Measurements from ENCODE around the gene ARF6. TPM values are rescaled to one million over a fixed set of nuclear protein-coding genes. Genes with fewer than 3 reads are reported as not detected.
A peak's percentile ranks its signal among the peaks of the same experiment; 100 is the strongest.
"Not testable (repeated sequence)": the region's sequence is repeated elsewhere in the genome, so short reads cannot be mapped to it uniquely, and the experiment has no call there.

ARF6 gene
- total and polyA plus RNA-seq, 10 of the 15 experiments (the other 5 are each of a cell fraction or from before 2014, with no cell fraction given): 46.8 to 128 (median 71.9) TPM

GRCh38 chr14:49894214-49895107, 1.6 kb downstream of the ARF6 start:
- DNase-seq (ENCODE audit: low read depth, low spot score); H2AFZ ChIP-seq (ENCODE audit: control insufficient read depth, low read depth, low read length); H3K4me1 ChIP-seq (ENCODE audit: control insufficient read depth, insufficient read depth, low read length); FAIRE-seq; H3K27me3 ChIP-seq (replicated peaks in 1 of 2; ENCODE audit: control insufficient read depth in 2 of 2, insufficient read depth in 2 of 2, low read length in 1 of 2); H3K9me3 ChIP-seq (replicated peaks; ENCODE audit: control insufficient read depth, insufficient read depth, low read length); H4K20me1 ChIP-seq (ENCODE audit: control insufficient read depth, insufficient read depth); BruUV-seq (replicated peaks); H3K36me3 ChIP-seq (ENCODE audit: control insufficient read depth in 2 of 2, insufficient read depth in 2 of 2, low read length in 1 of 2); in situ Hi-C loops (cut with MboI); ATAC-seq: not testable (repeated sequence)
- under 1% methylated on average over 7 of the region's 8 CpGs for WGBS (ENCODE audit: insufficient coverage, insufficient replicate concordance, low lambda C conversion rate, missing lambda C conversion rate)
- Histone ChIP-seq H3K27ac (ENCODE audit: control insufficient read depth, insufficient read depth) (peak overlapping the region; percentile 100), H3K4me2 (ENCODE audit: control insufficient read depth, insufficient read depth) (peak overlapping the region; percentile 54), H3K4me3 (peak overlapping the region; percentile 97), H3K79me2 (ENCODE audit: control insufficient read depth, insufficient read depth, low read length) (peaks cover 75% of the 10 kb centered on the region), H3K9ac (ENCODE audit: control insufficient read depth, insufficient read depth, low read length) (peak overlapping the region; percentile 100)
- SMC1A ChIA-PET (ENCODE audit: uncharacterized antibody, unreplicated experiment): interaction anchor here (1.4 to 2.1 kb wide), 9 partner anchors 15 to 210 kb away, joined by 3 to 18 read pairs (median 6); no protein-coding TSS in a partner anchor
- intact Hi-C loops (cut with micrococcal nuclease; ENCODE audit: unreplicated experiment): loop anchor here (1.0 kb wide), 1 partner anchor 109 kb away; no protein-coding TSS in a partner anchor
- RAD21 ChIA-PET (ENCODE audit: unreplicated experiment): interaction anchor here (0.8 to 2.6 kb wide), 8 partner anchors 32 to 169 kb away, joined by 3 to 20 read pairs (median 6); no protein-coding TSS in a partner anchor
- POLR2A ChIA-PET: interaction anchor here (0.6 to 3.9 kb wide), 5 partner anchors 25 to 168 kb away, joined by 3 to 36 read pairs (median 5); no protein-coding TSS in a partner anchor
- CTCF ChIA-PET: interaction anchor here (0.7 to 3.1 kb wide), 3 partner anchors 27 to 210 kb away, joined by 3 to 16 read pairs (median 3); no protein-coding TSS in a partner anchor
- TF ChIP-seq BACH1 (IDR thresholded peaks at IDR 0.05; ENCODE audit: borderline replicate concordance) (0 out of 2 replicates have a peak, but pooled peaks have one; percentile 28), POLR2AphosphoS5 (IDR thresholded peaks at IDR 0.05; ENCODE audit: low read length) (0 out of 2 replicates have a peak, but pooled peaks have one; percentile 12)

GRCh38 chr14:49895480-49895879, 2.6 kb downstream of the ARF6 start:
- peak overlapping the region; percentile 100 for H3K9ac ChIP-seq (ENCODE audit: control insufficient read depth, insufficient read depth, low read length)
- H3K4me3 ChIP-seq: peak overlapping the region; percentile 97
- BruUV-seq (replicated peaks): no TSS peak
- in situ Hi-C loops (cut with MboI): no loop called here
- POLR2A ChIA-PET: interaction anchor here (0.7 to 1.2 kb wide), 7 partner anchors 25 to 167 kb away, joined by 3 to 5 read pairs (median 3); no protein-coding TSS in a partner anchor
- no peaks in the 10 kb centered on the region; a peak in 1 of 4 replicates for H3K36me3 ChIP-seq (ENCODE audit: control insufficient read depth in 2 of 2, insufficient read depth in 2 of 2, low read length in 1 of 2)
- no peaks in the 10 kb centered on the region for H4K20me1 ChIP-seq (ENCODE audit: control insufficient read depth, insufficient read depth)
- peaks cover 5% of the 10 kb centered on the region for H3K4me1 ChIP-seq (ENCODE audit: control insufficient read depth, insufficient read depth, low read length)
- H3K27ac ChIP-seq (ENCODE audit: control insufficient read depth, insufficient read depth): peak overlapping the region; percentile 100
- FAIRE-seq (no peak), ATAC-seq (no peak), DNase-seq (ENCODE audit: low read depth, low spot score) (no peak)
- H3K9me3 ChIP-seq (replicated peaks; ENCODE audit: control insufficient read depth, insufficient read depth, low read length): no peaks in the 10 kb centered on the region
- H3K79me2 ChIP-seq (ENCODE audit: control insufficient read depth, insufficient read depth, low read length): peaks cover 81% of the 10 kb centered on the region
- TF ChIP-seq ZNF24 (IDR thresholded peaks at IDR 0.05) (peak; percentile 95), SMARCA5 (IDR thresholded peaks at IDR 0.05) (no peak)
- intact Hi-C loops (cut with micrococcal nuclease; ENCODE audit: unreplicated experiment): loop anchor here (1.0 kb wide), 1 partner anchor 108 kb away; no protein-coding TSS in a partner anchor
- no peak overlapping the region for H2AFZ ChIP-seq (ENCODE audit: control insufficient read depth, low read depth, low read length)
- SMC1A ChIA-PET (ENCODE audit: uncharacterized antibody, unreplicated experiment): interaction anchor here (0.8 to 1.9 kb wide), 17 partner anchors 16 to 208 kb away, joined by 3 to 18 read pairs (median 5); no protein-coding TSS in a partner anchor
- H3K27me3 ChIP-seq (replicated peaks in 1 of 2; ENCODE audit: control insufficient read depth in 2 of 2, insufficient read depth in 2 of 2, low read length in 1 of 2): no peaks in the 10 kb centered on the region
- RAD21 ChIA-PET (ENCODE audit: unreplicated experiment): interaction anchor here (0.8 to 1.8 kb wide), 10 partner anchors 27 to 209 kb away, joined by 3 to 20 read pairs (median 4); no protein-coding TSS in a partner anchor
- 0% methylated on average over 4 of the region's 4 CpGs for WGBS (ENCODE audit: insufficient coverage, insufficient replicate concordance, low lambda C conversion rate, missing lambda C conversion rate)
- CTCF ChIA-PET: interaction anchor here (0.9 to 1.2 kb wide), 3 partner anchors 23 to 58 kb away, joined by 3 to 5 read pairs (median 3); no protein-coding TSS in a partner anchor
- H3K4me2 ChIP-seq (ENCODE audit: control insufficient read depth, insufficient read depth): peak overlapping the region; percentile 46

GRCh38 chr14:49896272-49896671, 3.4 kb downstream of the ARF6 start:
- in situ Hi-C loops (cut with MboI); H3K27me3 ChIP-seq (replicated peaks in 1 of 2; ENCODE audit: control insufficient read depth in 2 of 2, insufficient read depth in 2 of 2, low read length in 1 of 2); intact Hi-C loops (cut with micrococcal nuclease; ENCODE audit: unreplicated experiment); H3K9me3 ChIP-seq (replicated peaks; ENCODE audit: control insufficient read depth, insufficient read depth, low read length); DNase-seq (ENCODE audit: low read depth, low spot score); BruUV-seq (replicated peaks); H3K36me3 ChIP-seq (ENCODE audit: control insufficient read depth in 2 of 2, insufficient read depth in 2 of 2, low read length in 1 of 2); FAIRE-seq; ATAC-seq; H2AFZ ChIP-seq (ENCODE audit: control insufficient read depth, low read depth, low read length); H3K4me1 ChIP-seq (ENCODE audit: control insufficient read depth, insufficient read depth, low read length); H4K20me1 ChIP-seq (ENCODE audit: control insufficient read depth, insufficient read depth): not testable (repeated sequence)
- ChIA-PET CTCF (interaction anchor here (0.7 to 1.2 kb wide), 4 partner anchors 22 to 57 kb away, joined by 3 to 5 read pairs (median 3); no protein-coding TSS in a partner anchor), RAD21 (ENCODE audit: unreplicated experiment) (interaction anchor here (0.8 to 1.8 kb wide), 12 partner anchors 28 to 208 kb away, joined by 3 to 20 read pairs (median 4); no protein-coding TSS in a partner anchor), POLR2A (interaction anchor here (0.7 to 1.2 kb wide), 9 partner anchors 14 to 166 kb away, joined by 3 to 5 read pairs (median 3); no protein-coding TSS in a partner anchor), SMC1A (ENCODE audit: uncharacterized antibody, unreplicated experiment) (interaction anchor here (0.7 to 1.9 kb wide), 19 partner anchors 17 to 208 kb away, joined by 3 to 18 read pairs (median 4); no protein-coding TSS in a partner anchor)
- Histone ChIP-seq H3K4me3 (peak overlapping the region; percentile 97), H3K4me2 (ENCODE audit: control insufficient read depth, insufficient read depth) (peak overlapping the region; percentile 46), H3K9ac (ENCODE audit: control insufficient read depth, insufficient read depth, low read length) (peak overlapping the region; percentile 100), H3K27ac (ENCODE audit: control insufficient read depth, insufficient read depth) (peak overlapping the region; percentile 100), H3K79me2 (ENCODE audit: control insufficient read depth, insufficient read depth, low read length) (peaks cover 81% of the 10 kb centered on the region)
